Activated CD4-positive, alpha-beta T cell treated with anti-CD3 and anti-CD28 coated beads, Interleukin-2, amount 50 U/mL, for 16 hours (primary cell): ENCODE data around the gene KRTAP12-4.
"Not testable (repeated sequence)": the region's sequence is repeated elsewhere in the genome, so short reads cannot be mapped to it uniquely, and the experiment has no call there.

Source experiments
- DNase-seq: peaks from one replicate; pipeline ENCODE4 v3.0.0-alpha.2; 2020

KRTAP12-4 gene

GRCh38 chr21:44686843-44687561 is 32.5 kb upstream of the KRTAP12-4 start:
- DNase-seq: no peak

- DNase-seq: peak; percentile 20
These were observed 31.7 kb upstream of the KRTAP12-4 start for GRCh38 chr21:44686000-44686781.

- not testable (repeated sequence) for DNase-seq
These were observed 30.6 kb upstream of the KRTAP12-4 start for GRCh38 chr21:44685050-44685449.

GRCh38 chr21:44684483-44684882 is 30.0 kb upstream of the KRTAP12-4 start:
- no peak for DNase-seq

- no peak for DNase-seq
These were observed 29.6 kb upstream of the KRTAP12-4 start for GRCh38 chr21:44684077-44684476.

GRCh38 chr21:44682580-44683151 is 28.2 kb upstream of the KRTAP12-4 start:
- DNase-seq: no peak

- DNase-seq: no peak
These were observed 27.6 kb upstream of the KRTAP12-4 start, which contains the start of gene KRTAP12-1 for GRCh38 chr21:44681861-44682579. KRTAP12-1 (minus strand) TSS chr21:44682163; CDS start chr21:44682123, 40 bp downstream.

- no peak for DNase-seq
These were observed 26.7 kb upstream of the KRTAP12-4 start for GRCh38 chr21:44681152-44681551.

- DNase-seq: no peak
These were observed 23.4 kb upstream of the KRTAP12-4 start for GRCh38 chr21:44677881-44678280.

GRCh38 chr21:44671911-44672310 is 17.5 kb upstream of the KRTAP12-4 start:
- DNase-seq: no peak

- DNase-seq: no peak
These were observed 16.4 kb upstream of the KRTAP12-4 start for GRCh38 chr21:44670642-44671432.

GRCh38 chr21:44667612-44668011 is 13.2 kb upstream of the KRTAP12-4 start:
- DNase-seq: no peak

GRCh38 chr21:44666401-44667320 is 12.2 kb upstream of the KRTAP12-4 start, which contains the start of gene KRTAP12-2:
KRTAP12-2 (minus strand) TSS chr21:44666927; CDS start chr21:44666886, 41 bp downstream.
- no peak for DNase-seq

GRCh38 chr21:44664691-44665090 is 10.2 kb upstream of the KRTAP12-4 start:
- no peak for DNase-seq

GRCh38 chr21:44661567-44661966 is 7.1 kb upstream of the KRTAP12-4 start:
- DNase-seq: not testable (repeated sequence)

- DNase-seq: no peak
These were observed 4.6 kb upstream of the KRTAP12-4 start for GRCh38 chr21:44658913-44659595.

GRCh38 chr21:44658541-44658910 is 4.1 kb upstream of the KRTAP12-4 start:
- DNase-seq: no peak

- peak; percentile 44 for DNase-seq
These were observed 3.4 kb upstream of the KRTAP12-4 start, which contains the start of gene KRTAP12-3 for GRCh38 chr21:44657635-44658540. KRTAP12-3 (plus strand) TSS chr21:44657932; CDS start chr21:44657980, 48 bp downstream.

- no peak for DNase-seq
These were observed 2.4 kb upstream of the KRTAP12-4 start for GRCh38 chr21:44656868-44657267.
